Hepatocyte (in vitro differentiated cells): ENCODE results near the gene DYRK1A.

Experiments
- CTCF ChIP-seq: fragments of 200-600 bp; sonication (generic); IDR thresholded peaks from 2 replicates; pipeline ENCODE4 v1.5.1; 2016; ENCODE audit warnings: antibody characterized with exemption, mild to moderate bottlenecking; ENCODE audit not compliant: poor library complexity
- EZH2phosphoT487 ChIP-seq: fragments of 200-600 bp; sonication (generic); IDR thresholded peaks from one replicate; pipeline ENCODE4 v1.6.1; 2018; ENCODE audit warnings: antibody characterized with exemption, mild to moderate bottlenecking, low read depth, moderate library complexity; ENCODE audit not compliant: unreplicated experiment, severe bottlenecking

GRCh38 chr21:37416914-37417313 is 50.3 kb downstream of the DYRK1A start:
- TF ChIP-seq CTCF (no peak), EZH2phosphoT487 (no peak)
